ENCODE results near the gene PXT1.
"Not testable (repeated sequence)": the region's sequence is repeated elsewhere in the genome, so short reads cannot be mapped to it uniquely, and the experiment has no call there.

PXT1 gene

DNA sequence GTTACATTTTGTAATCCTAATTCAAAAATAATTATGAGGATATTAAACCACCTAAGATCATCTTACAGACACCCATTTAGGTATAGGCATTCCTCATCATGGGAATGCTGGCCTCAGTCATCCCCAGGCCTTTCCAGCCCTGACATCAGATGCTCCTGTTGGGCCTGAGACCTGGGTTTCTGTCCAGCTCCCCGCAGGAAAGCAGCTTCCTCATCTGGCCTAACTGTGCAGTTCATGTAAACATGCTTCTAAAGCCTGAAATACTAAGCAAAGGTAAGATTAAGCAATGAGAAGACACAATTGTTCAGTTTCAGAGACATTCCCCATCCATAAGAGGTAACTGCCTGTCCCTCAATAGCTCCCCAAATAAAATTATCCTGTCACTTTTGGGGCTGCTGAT is 74.2 kb downstream of the PXT1 start:
- no peak for DNase-seq

DNA sequence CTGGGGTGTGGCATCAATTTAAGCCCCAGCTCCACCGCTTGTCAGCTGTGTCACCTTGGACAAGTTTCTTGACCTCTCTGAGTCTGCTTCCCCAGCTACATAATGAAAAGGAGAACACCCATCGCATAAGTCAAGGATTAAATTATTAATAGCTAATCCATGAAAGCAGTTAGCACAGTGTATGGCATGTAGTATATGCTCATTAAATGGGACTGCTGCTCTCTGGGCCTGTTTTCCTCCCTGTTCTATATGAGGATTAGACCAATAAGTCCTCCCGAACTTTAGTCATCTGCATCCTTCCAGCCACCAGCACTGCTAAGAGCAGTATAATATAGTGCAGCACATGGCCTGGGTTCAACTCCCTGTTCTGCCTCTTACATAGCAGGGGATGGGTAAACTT is 74.9 kb downstream of the PXT1 start:
- DNase-seq: no peak

DNA sequence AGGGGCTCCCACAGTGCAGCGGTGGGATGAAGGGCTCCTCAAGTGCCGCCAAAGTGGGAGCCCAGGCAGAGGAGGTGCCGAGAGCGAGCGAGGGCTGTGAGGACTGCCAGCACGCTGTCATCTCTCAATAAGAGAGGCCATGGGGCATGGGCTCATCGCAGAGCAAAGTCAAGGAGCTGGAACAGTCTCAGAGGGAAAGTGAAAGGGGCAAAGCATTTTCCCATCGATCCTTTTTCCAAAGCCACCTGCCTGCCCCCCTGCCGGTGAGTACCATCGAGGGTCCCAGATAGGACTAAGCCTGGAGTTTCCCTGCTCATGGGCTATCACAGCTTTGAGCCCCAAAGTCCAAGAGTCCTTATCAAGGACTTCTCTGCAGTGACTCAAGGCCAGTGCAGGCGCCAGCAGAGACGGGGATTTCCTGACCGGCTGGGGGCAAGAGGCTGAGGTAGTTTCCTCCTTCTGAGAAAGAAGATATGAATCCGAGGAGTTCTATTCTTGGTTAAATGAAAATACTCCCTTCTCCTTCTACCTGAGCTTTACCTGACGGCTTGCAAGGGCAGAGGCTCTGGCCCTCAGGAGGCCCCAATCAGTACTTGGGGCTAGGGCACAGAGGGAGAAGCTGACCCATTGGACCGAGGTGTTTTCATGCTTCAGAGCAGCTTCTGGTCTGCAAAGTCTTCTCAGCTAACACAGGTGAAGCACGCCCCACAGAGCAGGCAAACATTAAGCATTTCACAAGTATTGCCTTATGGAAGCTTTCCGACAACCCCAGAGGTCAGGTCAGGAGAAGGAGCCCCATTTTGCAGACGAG is 77.8 kb downstream of the PXT1 start:
- DNase-seq: no peak

DNA sequence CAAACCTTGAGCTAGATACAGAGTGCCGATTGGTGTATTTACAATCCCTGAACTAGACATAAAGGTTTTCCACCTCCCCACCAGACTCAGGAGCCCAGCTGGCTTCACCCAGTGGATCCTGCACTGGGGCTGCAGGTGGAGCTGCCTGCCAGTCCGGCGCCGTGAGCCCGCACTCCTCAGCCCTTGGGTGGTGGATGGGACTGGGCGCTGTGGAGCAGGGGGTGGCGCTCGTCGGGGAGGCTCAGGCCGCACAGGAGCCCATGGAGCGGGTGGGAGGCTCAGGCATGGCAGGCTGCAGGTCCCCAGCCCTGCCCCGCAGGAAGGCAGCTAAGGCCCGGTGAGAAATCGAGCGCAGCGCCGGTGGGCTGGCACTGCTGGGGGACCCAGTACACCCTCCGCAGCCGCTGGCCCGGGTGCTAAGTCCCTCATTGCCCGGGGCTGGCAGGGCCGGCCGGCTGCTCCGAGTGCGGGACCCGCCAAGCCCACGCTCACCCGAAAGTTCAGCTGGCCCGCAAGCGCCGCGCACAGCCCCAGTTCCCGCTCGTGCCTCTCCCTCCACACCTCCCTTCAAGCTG is 78.5 kb downstream of the PXT1 start:
- not testable (repeated sequence) for DNase-seq

DNA sequence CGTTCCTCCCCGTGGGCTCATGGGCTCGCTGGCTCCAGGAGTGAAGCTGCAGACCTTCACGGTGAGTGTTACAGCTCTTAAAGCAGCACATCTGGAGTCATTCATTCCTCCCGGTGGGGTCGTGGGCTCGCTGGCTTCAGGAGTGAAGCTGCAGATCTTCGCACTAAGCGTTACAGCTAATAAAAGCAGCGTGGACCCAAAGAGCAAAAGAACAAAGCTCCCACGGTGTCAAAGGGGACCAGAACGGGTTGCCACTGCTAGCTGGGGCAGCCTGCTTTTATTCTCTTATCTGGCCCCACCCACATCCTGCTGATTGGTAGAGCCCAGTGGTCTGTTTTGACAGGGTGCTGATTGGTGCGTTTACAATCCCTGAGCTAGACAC is 79.3 kb downstream of the PXT1 start:
- DNase-seq: not testable (repeated sequence)

DNA sequence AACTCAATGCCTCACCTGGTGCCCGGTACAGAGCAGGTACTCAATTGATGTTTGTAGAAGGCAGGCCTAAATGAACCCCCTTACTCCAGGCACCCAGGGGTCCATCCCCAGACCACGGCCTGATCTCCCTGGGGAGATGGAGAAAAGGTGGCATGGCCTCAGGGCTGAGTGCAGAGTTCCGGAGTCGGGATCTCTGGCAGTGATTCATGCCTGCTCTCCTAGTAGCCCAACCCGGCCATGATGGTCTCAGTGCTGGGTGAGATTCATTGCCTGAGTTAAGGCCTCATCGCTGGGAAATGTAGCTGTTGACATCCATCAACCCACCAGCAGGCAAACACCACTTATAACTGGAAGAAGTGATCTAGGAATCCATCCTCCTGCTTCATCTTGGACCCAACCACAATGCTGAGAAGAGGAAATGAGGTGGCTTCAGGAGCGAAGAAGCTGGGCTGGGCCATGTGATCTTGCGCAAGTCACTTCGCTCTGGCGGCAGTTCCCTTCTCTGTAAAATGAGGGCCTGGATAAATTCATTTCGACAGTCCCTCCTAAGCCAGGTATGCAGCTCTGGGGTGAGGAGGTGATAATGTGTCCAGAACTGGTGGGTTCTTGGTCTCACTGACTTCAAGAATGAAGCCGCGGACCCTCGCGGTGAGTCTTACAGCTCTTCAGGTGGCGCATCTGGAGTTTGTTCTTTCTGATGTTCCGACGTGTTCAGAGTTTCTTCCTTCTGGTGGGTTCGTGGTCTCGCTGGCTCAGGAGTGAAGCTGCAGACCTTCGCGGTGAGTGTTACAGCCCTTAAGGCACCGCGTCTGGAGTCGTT is 79.9 kb downstream of the PXT1 start:
- DNase-seq: no peak

DNA sequence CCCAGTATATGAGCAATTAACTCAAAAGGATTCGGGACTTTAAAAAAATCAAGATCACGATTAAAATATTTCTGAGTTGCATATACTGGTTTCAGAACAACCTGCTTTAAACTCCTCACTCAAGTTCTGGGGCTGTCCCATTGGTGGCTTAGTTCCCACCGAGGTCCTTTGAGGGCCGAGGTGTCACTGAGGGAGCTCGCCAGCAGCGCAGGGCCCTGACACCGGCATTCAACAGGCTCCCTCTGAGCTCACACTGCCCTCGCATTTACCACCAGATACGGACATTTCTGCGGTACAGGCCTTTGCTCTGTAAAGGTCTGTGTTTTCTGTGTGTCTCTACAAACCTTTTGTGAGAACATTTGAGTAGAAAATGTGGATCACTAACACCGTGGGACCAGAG is 81.6 kb downstream of the PXT1 start:
- no peak for DNase-seq

DNA sequence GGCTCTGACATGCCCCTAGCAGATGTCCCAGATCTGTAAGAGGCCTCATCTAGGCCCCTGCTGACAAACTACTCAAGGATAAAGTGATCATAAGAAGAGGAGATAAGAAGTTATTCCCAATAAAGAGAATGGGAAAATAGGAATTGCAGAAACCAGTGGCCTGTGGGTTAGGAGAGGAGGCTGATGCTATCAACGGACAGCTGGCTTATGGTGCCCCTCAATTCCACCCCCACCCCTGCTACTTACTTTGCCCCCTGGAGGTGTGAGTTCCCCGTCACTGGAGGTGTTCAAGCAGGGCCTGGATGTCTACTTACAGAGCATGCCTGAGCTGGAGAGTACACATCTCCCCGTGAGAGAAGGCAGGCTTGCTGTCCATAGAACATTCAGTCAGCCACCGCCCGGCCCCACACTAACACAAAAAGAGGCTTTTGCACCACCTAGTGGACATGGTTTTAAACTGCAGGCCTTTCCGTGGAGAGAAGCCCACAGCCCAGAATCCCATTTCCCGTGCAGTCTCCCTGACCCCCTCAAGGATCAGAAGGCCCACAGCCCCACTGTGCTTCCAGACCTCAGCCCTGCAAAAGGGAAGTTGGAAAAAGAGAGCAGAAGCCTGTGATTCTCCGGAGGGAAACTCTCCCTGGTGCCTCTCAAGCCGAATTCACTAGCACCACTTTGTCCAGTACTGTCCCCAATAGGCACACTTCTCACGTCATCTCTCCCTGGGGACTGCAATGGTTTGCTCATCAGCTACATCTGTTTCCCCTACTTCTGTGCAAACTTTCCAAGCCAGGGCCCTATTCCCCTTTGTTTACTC is 82.2 kb downstream of the PXT1 start:
- DNase-seq: peak; percentile 77

DNA sequence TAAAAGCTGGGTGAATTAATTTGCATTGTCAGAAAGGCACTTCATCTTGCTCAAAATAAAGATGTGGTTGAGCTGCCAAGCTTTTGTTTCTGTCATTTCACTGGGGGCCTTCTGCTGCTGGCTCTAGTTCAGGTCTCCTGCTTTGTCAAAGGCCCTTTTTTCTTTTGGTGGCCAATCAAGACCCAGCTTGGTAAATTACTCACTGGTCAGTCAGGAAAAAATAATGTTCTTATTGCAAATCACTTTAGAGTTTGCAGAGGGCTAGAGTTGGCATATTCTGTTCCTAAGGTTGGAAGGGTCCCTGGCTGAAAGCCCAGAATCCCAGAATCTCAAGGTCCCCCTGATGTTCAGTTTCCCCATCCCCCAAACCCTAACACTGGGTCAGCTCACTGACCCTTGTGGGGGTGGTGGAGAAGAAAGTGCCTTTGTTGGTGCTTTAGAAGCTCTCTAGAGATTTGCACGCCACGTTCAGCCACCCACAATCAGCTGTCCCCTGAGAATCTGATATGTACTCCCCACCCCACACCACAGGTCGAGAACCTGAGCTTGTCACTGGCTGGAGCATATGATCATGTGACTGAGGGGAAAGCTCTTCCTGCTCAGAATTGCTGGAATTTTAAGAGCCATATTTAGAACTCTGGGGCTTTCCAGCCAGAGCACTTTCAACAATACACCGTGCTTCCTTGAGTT is 84.3 kb downstream of the PXT1 start:
- no peak for DNase-seq

DNA sequence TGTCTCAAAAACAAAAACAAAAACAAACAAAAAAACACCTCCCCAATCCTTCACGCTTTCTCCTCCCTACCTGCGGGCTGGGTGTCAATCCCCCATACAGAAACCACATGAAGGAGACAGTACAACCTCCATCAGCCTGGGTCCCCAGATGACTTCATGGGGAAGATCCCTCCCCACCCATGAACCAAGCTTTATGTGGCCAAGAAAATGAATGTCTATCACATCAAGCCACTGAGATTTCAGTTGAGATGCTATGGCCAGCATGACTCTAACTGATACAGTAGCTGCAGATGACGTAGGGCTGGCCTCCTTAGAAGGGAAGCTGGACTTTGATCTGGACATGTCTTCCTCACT is 84.8 kb downstream of the PXT1 start:
- DNase-seq: no peak

DNA sequence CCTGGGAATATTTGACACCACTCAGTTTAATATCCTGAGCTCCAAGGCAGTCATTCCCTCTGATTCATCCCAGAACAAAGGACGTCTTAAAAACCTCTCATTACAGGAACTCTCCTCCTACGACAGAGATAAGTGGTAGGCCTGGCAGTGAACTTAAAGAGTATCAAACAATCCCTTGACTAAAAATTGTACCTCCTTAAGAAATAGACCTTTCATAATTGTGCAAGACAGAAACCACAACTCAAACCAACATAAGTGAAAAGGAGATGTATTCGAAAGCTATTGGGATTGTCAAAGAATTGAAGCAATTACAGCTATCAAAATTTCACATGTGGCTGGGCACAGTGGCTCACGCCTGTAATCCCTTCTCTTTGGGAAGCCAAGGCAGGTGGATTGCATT is 86.8 kb downstream of the PXT1 start:
- DNase-seq: no peak

DNA sequence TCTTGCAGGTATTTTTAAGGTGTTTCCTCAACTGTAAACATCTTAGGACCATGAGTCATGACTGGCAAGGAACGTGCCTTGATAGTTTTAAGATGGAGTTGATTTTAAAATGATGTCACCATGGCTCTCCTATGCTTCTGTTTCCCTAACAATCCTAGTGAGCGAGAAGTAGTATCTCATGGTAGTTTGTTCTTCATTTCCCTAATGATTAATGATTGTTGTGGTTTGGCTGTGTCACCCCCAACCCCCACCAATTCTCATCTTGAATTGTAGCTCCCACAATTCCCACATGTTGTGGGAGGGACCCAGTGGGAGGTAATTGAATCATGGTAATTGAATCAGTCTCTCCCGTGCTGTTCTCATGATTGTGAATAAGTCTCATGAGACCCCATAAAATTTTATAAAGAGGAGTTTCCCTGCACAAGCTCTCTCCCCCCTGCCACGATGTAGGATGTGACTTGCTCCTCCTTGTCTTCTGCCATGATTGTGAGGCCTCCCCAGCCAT is 89.2 kb downstream of the PXT1 start:
- DNase-seq: no peak

DNA sequence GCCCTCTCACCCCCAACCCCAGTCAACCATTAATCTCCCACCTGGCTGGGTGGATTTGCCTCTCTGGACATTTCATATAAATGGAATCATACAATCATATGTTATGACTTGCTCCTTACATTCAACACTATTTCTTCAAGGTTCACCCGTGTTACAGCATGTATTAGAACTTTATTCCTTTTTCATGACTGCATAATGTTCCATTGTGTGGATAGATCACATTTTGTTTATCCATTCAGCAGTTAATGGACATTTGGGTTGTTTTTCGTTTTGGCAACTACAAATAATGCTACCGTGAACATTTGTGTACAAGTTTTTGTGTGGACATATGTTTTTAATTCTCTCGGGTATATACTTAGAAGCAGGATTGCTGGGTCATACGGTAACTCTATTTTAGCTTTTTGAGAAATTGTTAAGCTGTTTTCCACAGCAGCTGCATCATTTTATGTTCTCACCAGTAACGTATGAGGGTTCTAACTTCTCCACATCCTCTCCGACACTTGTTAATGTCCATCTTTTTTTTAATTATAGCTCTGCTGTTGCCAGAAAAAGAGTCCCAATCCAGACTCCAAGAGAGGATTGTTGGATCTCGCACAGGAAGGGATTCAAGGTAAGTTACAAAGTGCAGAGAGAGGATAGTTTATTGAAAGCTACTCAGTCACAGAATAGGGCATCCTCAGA is 90.0 kb downstream of the PXT1 start:
- DNase-seq: no peak

DNA sequence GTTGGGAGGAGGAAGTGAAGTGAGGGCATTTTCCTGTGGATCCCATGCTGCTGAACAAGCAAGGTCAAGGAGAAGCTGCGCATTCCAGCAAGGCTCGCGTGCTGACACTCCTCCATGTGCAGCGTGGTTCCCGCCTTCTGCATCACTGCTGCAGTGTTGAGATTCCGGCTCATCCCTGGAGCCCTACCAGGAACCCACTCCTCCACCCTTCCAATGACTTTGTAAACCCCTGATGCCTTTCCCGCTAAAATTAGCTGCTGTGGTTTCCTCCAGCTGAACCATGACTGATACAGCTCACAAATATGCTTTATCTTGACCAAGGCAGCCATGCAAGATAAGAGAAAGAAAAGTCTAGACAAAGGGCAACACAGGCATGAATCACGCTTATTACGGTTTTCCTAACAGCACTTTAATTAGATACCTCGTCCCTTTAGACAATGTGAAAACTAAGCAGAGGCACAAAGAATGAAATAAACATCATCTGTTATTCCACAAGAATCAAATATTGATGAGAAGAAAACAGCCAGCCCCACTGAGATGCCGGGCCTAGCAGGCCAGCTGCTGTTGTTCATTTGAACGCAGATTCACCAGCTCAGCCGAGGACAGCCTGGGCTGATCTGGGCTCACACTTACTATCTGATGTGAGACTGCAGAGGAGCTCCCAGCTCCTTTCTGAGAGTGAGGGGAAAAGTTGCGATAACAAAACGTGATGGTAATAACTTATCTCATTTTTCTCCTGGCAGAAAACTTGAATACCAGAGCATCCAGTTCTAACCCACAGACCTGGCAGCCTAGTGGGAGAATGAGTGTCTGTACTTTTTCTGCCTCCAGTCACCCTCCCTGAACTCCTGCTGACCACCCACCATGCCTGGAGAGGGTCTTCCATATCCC is 91.7 kb downstream of the PXT1 start:
- no peak for DNase-seq

DNA sequence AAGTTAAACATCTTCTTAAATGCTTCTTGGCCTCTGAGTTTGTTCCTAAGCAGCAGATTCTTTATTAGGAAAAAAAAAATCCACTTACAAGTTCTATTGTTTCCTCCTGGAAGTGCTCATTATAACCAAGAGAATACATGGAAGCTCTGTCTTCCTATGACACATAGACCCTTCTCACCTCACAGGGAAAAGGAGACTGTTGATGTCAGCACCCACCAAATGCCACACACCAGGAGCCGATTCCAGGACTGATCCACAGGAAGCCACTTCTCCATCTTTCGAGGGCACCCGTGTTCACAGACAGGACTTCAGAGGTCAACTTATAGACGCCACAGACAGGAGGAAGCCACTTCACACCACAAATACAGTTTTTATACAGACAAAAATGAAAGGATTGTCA is 92.6 kb downstream of the PXT1 start:
- no peak for DNase-seq

DNA sequence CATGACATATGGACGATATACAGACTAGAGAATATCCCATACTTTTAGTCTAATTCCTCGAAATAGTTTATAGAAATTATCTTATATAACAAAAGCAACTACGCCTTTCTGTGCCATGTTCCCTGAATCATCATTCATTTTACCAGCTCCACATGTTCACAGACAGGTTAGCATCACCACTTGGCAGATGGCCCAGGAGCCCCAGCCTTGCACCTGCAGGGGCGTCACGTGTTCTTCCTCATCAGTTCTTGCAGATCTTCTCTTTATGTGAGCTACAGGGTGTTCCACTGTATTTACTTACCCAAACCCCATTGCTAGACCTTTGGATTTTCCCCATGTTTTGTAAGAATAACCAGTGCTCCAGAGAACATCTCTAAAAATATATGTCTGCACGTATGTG is 93.4 kb downstream of the PXT1 start:
- peak; percentile 89 for DNase-seq

DNA sequence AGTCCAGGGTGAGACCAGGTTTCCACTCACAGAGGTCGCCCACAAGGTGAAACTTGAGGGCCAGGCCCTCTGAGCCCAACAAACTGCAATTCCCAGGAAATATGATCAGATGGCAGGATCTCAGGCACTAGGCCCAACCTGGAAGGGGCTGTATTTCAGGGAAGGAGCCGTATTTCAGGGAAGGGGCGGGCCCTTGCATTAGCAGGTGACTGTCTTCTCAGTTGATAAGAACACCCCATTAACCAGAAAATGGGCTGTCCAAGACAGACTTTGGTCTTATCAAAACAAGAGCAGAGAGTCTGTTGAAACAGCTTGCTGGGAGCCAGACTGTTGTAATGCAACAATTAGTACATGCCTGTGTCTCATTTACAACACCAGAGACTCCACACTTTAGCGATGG is 95.0 kb downstream of the PXT1 start:
- no peak for DNase-seq

DNA sequence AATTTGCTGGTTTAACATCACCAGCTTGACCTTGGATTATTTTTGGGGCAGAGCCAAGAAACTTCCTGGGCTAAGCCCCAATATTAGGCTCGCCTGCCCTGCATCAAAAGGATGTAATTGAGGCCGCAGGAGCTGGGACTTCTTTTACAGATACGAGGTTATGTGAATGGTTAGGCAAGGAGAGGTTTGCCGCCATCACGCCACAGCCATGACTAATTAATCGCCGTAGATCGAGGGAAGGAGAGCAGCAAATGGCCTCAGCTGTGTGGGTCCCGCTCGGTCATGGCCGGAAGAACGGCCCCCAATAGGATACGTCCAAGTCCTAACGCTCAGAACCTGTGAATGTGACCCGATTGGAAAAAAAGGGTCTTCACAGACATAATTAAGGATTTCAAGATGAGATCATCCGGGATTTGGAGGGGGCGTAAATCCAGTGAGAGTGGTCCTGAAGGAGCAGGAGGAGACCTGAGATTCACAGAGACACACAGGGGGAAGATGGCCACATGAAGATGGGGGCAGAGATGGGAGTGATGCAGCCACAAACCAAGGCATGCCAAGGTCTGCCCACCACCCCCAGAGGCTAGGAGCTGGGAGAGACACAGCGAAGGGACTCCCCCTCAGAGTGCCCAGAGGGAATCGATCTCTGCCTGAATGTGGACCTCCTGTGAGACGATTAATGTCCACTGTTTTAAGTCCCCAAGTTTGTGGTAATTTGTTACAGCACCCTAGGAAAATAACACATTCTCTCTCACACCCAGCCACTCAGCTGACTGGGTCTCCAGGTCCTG is 96.0 kb downstream of the PXT1 start:
- no peak for DNase-seq

DNA sequence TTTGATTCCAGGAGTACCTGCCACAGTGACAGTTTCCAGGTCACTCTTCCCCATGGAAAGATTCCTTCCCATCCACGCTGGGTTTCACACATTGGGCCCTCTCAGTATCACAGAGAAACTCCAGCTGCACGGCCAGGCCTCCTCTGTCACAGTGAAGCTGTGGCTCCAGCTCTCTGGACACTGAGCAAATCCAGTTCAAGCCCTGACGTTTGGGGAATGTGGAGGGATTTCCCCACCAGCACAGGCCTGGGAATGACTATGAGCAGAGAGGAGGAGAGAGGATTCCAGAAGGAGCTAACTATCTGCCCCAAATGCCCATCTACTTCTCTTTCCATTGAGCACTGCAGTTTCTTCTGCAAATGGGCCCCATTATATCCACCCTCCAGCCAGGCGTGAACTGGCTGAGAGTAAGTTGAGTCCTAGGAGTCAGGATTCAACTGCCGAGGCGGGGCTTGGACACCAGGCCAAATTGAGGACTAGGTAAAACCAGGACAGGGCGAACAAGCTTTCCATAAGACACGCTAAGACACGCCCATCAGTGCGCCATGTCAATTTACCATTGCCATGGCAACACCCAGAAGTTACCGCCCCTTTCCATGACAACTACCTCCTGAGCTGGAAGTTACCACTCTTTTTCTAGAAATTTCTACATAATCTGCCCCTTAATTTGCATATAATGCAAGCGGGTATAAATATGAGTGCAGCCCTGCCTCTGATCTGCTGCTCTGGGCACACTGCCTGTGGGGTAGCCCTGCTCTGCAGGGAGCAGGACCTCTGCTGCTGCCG is 96.8 kb downstream of the PXT1 start:
- no peak for DNase-seq
